Activated naive CD4-positive, alpha-beta T cell treated with anti-CD3 and anti-CD28 coated beads, Interleukin-2, amount 50 U/mL, for 24 hours (primary cell): ENCODE measurements around the gene SOS1.

ENCODE experiments used
- H3K27ac Mint-ChIP-seq: one replicate; pipeline ENCODE4 v1.8.0; 2021; ENCODE audit warnings: mild to moderate bottlenecking, mixed read lengths
- H3K27me3 Mint-ChIP-seq: one replicate; pipeline ENCODE4 v1.8.0; 2021; ENCODE audit warnings: mixed read lengths
- H3K36me3 Mint-ChIP-seq: one replicate; pipeline ENCODE4 v1.8.0; 2021; ENCODE audit warnings: mixed read lengths
- H3K4me1 Mint-ChIP-seq: one replicate; pipeline ENCODE4 v1.8.0; 2021; ENCODE audit warnings: mixed read lengths
- H3K4me3 Mint-ChIP-seq: one replicate; pipeline ENCODE4 v1.8.0; 2021; ENCODE audit warnings: mild to moderate bottlenecking, mixed read lengths
- H3K9me3 Mint-ChIP-seq: one replicate; pipeline ENCODE4 v1.8.0; 2021; ENCODE audit warnings: mixed read lengths

Gene SOS1

DNA sequence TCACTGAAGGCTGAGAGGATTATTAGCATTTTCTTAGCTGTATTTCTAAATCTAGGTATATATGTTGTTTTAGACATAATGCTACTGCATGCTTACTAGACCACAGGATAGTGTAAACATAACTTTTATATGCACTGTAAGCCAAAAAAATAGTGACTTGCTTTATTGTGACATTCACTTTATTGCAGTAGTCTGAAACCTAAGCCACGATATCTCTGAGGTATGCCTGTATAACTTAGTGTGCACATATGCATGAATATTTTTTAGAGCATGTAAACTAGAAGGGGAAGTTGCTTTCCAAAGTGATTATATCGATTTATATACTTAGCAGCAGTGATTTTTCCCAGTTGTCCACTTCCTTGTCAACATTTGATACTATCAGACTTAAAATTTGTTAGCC is 81.8 kb downstream of the SOS1 start:
- Mint-ChIP-seq H3K9me3 (no peaks in the 10 kb centered on the region), H3K27ac (no peak overlapping the region), H3K27me3 (no peaks in the 10 kb centered on the region), H3K4me3 (no peak overlapping the region), H3K4me1 (no peaks in the 10 kb centered on the region), H3K36me3 (peaks cover 3% of the 10 kb centered on the region)

DNA sequence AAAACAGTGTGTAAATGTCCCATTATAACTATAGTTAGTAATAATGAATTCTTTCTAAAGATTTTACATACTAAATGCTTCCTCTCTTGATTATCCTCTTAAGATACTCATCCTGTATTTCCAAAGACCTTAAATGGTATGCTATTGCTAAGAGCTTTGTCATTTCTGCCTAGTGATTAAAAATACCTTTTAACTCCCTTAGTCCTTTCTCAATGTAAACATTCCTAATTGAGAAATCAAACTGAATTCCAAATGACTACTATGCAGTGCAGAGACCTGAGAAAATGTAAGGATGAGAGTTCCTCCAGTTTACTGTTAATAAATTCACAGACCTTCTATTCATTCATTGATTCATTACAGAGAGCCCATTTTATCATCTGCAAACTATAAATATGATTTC is 86.9 kb downstream of the SOS1 start:
- H3K27ac Mint-ChIP-seq, result no peak overlapping the region
- no peaks in the 10 kb centered on the region for H3K9me3 Mint-ChIP-seq
- H3K27me3 Mint-ChIP-seq, result no peaks in the 10 kb centered on the region
- H3K4me3 Mint-ChIP-seq, result no peak overlapping the region
- peaks cover 4% of the 10 kb centered on the region for H3K36me3 Mint-ChIP-seq
- H3K4me1 Mint-ChIP-seq, result no peaks in the 10 kb centered on the region

DNA sequence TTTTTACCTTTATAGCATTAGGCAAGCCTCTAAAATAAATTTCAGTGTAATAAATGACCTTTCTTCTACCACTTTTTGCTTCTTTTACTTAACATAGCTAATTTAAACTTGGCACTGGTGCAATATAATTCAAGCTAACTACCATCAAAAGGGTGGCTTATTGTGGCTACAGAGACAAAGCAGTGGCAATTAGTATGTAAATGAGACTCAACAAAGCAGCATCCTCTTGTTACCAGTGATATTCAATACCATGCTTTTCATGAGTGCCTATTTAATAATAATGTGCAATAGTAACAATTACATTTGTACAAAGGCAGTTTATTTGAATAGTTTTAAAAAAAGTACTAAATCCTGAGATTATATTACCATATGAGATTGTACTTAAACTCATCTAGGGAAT is 93.4 kb downstream of the SOS1 start:
- H3K27ac Mint-ChIP-seq, result no peak overlapping the region
- H3K4me3 Mint-ChIP-seq, result no peak overlapping the region
- H3K27me3 Mint-ChIP-seq, result no peaks in the 10 kb centered on the region
- H3K36me3 Mint-ChIP-seq, result peaks cover 10% of the 10 kb centered on the region
- peaks cover 3% of the 10 kb centered on the region for H3K4me1 Mint-ChIP-seq
- no peaks in the 10 kb centered on the region for H3K9me3 Mint-ChIP-seq

DNA sequence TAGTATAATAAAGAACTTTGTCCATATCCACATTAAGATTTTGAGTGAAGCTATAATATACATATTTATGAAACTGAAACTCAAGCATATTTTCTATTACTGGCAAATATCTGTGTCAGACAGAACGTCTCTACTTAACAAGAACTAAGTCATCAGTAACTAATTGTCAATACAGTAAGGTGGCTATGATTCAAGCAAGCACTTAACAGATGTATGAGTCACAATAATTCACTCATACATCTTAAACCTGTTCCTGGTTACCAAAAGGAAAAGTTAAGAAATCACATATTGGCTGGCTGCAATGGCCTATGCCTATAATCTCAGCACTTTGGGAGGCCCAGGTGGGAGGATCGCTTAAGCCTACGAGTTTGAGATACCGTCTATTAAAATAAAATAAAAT is 96.0 kb downstream of the SOS1 start:
- H3K27ac Mint-ChIP-seq, result no peak overlapping the region
- no peaks in the 10 kb centered on the region for H3K9me3 Mint-ChIP-seq
- H3K36me3 Mint-ChIP-seq, result peaks cover 8% of the 10 kb centered on the region
- no peak overlapping the region for H3K4me3 Mint-ChIP-seq
- H3K4me1 Mint-ChIP-seq, result peaks cover 3% of the 10 kb centered on the region
- no peaks in the 10 kb centered on the region for H3K27me3 Mint-ChIP-seq

DNA sequence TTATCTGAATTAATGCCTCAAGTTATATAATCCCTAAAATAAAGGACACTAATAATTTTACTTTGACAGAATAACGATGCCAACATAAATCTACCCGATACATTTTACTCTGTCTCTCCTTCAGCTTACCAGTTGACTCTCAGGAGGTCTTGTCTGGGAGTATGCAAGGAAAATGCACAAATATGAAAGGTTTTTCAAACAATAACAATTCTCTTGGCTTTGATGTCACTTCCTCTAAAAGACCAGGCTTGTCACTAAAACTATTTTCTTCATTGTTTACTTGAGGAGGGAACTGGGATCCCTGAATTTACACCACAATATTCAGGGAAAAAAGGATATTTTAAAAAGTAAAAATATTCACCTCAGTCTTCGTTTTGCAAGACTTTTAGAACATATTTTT is 97.2 kb downstream of the SOS1 start:
- Mint-ChIP-seq H3K4me3 (no peak overlapping the region), H3K27me3 (no peaks in the 10 kb centered on the region), H3K4me1 (peaks cover 3% of the 10 kb centered on the region), H3K36me3 (peaks cover 9% of the 10 kb centered on the region), H3K9me3 (no peaks in the 10 kb centered on the region), H3K27ac (no peak overlapping the region)

DNA sequence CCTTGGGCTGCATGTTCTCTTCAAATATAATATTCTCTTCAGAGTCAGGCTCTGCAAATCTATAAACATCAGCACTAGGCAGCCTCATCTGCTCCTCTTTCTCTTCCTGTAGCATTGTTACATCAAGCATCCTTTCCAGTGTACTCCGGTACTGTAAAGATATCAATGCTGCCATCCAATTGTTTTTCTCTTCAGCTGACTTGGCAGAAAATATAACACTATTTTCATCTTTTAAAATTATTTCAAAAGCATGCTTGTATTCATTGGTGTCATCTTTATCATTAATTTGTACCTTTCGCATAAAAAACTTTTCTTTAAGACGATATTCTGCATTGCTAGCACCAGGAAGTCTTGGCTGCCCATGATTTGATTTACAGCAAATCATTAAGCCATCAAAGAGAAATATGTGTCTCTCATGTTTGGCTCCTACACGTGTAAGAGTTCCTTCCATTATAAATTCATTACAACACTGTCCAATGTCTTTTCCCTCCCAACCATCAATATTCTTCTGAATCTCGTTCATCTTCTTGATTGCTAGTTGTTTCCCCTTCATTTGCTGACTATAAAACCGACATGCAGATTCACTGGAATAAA is 98.1 kb downstream of the SOS1 start:
- H3K4me1 Mint-ChIP-seq, result peaks cover 3% of the 10 kb centered on the region
- peaks cover 9% of the 10 kb centered on the region for H3K36me3 Mint-ChIP-seq
- H3K9me3 Mint-ChIP-seq, result no peaks in the 10 kb centered on the region
- no peak overlapping the region for H3K27ac Mint-ChIP-seq
- no peak overlapping the region for H3K4me3 Mint-ChIP-seq
- H3K27me3 Mint-ChIP-seq, result no peaks in the 10 kb centered on the region

DNA sequence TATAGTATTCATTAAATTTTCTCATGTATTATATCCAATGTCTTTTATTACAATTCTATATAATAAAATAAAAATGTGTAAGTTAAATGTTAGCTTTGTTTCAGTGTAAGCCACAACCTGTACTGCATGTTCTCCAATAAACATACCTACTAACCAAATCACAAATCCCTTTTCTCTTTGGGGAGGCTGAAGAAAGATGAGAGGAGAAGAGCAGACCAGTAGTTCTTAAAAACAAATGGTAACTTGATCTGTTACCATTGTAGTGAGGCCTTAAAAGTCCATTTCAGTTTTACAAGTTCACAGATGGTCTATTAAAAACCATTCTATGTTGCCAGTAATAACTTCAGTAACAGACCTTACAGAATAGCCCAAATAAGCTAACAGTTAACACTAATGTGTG is 100.5 kb downstream of the SOS1 start:
- Mint-ChIP-seq H3K4me3 (no peak overlapping the region), H3K27ac (no peak overlapping the region), H3K4me1 (peaks cover 7% of the 10 kb centered on the region), H3K9me3 (no peaks in the 10 kb centered on the region), H3K36me3 (peaks cover 7% of the 10 kb centered on the region), H3K27me3 (no peaks in the 10 kb centered on the region)

DNA sequence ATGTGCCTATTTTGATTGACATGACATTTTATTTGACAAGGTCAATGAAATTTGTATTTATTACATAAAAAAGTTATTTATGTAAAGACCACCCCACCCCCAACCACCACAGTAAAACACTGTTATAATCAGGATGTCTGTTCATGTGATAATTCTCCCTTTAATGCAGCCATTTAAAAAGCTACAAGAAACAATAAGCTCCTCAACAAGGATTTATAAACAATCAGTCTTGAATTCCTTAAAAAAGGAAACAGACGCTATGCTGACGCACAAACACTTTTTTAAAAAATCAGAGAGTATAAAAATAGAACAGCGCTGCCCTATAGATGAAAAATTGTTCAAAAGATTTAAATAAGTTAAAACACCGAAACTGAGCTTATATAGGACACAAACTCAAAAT is 102.2 kb downstream of the SOS1 start:
- Mint-ChIP-seq H3K36me3 (peaks cover 8% of the 10 kb centered on the region), H3K4me3 (no peak overlapping the region), H3K9me3 (no peaks in the 10 kb centered on the region), H3K27ac (no peak overlapping the region), H3K27me3 (no peaks in the 10 kb centered on the region), H3K4me1 (peaks cover 4% of the 10 kb centered on the region)

DNA sequence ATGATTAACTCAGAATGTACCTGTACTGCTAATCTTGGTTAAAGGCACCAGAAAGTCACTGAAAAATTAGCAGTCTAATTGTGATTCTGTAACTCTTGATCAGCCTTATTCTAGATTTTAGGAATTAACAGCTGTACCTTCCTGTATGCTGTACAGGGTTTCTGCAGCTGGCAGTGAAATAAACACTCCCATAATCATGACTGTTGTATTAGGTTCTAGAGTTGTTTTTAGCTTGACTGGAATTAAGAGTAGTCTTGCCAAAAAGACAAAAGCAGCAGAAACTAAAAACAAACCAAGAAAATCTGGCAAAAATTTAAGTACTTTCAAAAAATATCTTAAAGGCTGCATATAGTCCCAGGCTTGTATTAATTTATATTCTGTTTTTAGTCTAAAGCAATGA is 103.5 kb downstream of the SOS1 start:
- H3K36me3 Mint-ChIP-seq, result peaks cover 8% of the 10 kb centered on the region
- H3K4me3 Mint-ChIP-seq, result no peak overlapping the region
- H3K4me1 Mint-ChIP-seq, result peaks cover 4% of the 10 kb centered on the region
- no peaks in the 10 kb centered on the region for H3K9me3 Mint-ChIP-seq
- no peak overlapping the region for H3K27ac Mint-ChIP-seq
- H3K27me3 Mint-ChIP-seq, result no peaks in the 10 kb centered on the region

DNA sequence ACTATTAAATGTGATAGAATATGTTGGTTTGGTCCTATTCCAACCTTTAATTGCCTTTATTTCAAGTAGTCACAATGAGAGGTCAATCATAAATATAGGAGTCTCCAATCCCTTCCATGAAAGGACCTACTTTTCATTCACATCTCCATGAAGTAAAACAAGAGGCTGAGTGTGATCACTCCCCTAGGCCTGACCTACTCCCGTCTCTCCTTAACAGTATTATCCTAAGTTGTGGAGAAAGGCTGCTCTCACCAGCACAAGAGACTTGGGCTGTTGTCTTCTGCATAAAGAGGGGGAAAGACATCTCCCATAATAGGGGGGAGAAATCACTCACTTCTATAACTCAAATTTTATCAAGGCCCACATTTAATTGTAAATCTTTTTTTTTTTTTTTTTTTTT is 105.4 kb downstream of the SOS1 start:
- H3K27ac Mint-ChIP-seq, result no peak overlapping the region
- peaks cover 4% of the 10 kb centered on the region for H3K4me1 Mint-ChIP-seq
- H3K4me3 Mint-ChIP-seq, result no peak overlapping the region
- H3K36me3 Mint-ChIP-seq, result peaks cover 17% of the 10 kb centered on the region
- H3K9me3 Mint-ChIP-seq, result no peaks in the 10 kb centered on the region
- no peaks in the 10 kb centered on the region for H3K27me3 Mint-ChIP-seq

DNA sequence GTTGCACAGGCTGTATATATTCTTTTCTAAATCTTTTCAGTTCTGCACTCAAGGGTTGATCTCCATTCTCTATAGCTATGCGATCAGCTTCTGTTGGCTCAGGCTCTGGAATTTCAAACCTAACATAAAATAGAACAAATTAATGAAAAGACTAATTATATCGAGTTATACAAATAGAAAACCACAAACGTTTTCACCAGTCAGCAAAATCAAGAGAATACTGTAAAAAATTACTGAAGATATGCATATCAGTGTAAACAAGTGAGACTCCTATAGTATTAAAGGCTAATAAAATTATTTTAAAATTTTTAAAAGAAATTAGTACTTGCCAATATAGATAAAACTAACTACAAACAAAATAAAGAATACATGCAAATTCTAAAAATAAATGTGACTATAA is 107.0 kb downstream of the SOS1 start:
- H3K9me3 Mint-ChIP-seq, result no peaks in the 10 kb centered on the region
- no peak overlapping the region for H3K4me3 Mint-ChIP-seq
- H3K27me3 Mint-ChIP-seq, result no peaks in the 10 kb centered on the region
- peaks cover 7% of the 10 kb centered on the region for H3K4me1 Mint-ChIP-seq
- peaks cover 25% of the 10 kb centered on the region for H3K36me3 Mint-ChIP-seq
- no peak overlapping the region for H3K27ac Mint-ChIP-seq

DNA sequence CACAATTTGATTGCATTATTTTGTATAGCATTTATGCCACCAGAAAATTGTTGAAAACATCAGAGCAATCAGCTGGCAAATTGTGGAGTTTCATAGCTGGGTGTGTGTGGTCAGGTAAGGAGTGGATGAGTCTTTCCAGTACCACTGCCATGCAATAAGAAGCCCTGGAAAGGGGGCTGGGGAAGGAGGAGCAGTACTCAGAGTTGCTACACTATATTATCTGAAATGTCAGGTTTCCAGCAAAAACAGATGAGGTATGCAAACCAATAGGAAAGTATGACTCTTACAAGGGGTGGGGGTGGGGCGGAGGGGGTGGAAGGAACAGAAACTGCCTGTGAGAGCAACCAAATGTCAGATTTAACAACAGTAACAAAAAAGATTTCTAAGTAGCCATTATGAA is 112.2 kb downstream of the SOS1 start:
- H3K9me3 Mint-ChIP-seq, result no peaks in the 10 kb centered on the region
- peak overlapping the region; percentile 30 for H3K27ac Mint-ChIP-seq
- peaks cover 45% of the 10 kb centered on the region for H3K36me3 Mint-ChIP-seq
- peaks cover 9% of the 10 kb centered on the region for H3K4me1 Mint-ChIP-seq
- no peaks in the 10 kb centered on the region for H3K27me3 Mint-ChIP-seq
- no peak overlapping the region for H3K4me3 Mint-ChIP-seq

DNA sequence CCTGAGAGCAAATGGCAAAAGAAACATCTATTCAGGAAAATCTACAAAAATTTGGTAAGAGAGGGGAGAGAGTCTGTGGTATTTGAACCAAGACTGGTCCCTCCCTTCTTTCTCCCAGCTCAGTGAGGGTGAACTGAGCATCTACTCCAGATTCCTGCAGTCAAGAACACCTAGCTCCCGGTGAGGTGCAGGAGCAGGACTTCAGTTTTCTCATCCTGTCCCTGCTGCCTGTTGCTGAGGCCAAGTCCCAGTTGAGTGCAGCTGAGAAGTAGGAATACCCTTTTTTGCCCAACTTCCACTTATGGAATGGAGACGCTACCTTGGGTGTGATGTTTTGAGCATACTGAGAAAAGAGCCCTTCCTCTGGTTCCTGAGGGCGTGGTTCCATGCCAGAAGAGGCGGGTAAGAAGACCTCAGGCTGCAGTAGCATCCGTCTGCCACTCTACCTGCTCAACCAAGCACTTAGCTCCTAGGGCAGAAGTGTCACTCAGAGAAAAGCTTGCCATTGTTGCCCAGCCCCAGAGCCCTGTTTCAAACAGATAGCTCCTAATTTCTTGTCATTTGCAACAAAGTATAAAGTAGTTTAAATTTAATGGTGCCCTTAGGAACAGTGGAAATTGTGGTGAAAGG is 112.9 kb downstream of the SOS1 start:
- peak overlapping the region; percentile 38 for H3K27ac Mint-ChIP-seq
- no peak overlapping the region for H3K4me3 Mint-ChIP-seq
- H3K27me3 Mint-ChIP-seq, result no peaks in the 10 kb centered on the region
- no peaks in the 10 kb centered on the region for H3K9me3 Mint-ChIP-seq
- H3K36me3 Mint-ChIP-seq, result peaks cover 40% of the 10 kb centered on the region
- H3K4me1 Mint-ChIP-seq, result peaks cover 9% of the 10 kb centered on the region

DNA sequence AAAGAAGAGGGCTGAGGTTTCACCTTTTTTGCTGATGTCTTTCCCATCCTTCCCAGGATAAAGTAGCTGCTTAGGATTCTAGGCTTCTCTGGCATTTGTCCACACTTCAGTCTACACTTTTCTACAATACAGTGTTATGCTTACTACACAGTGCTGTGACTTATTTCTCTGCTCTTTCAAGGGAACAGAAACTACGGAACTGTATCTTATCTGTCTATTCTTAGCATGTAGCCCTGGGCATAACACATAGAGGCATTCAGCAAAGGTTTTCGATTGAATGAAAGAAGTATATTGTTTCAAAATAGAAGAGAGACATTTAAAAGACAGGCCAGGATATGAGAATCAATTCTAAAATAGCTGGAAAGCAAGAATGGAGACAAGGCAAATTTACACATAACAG is 120.3 kb downstream of the SOS1 start:
- Mint-ChIP-seq H3K4me3 (no peak overlapping the region), H3K4me1 (no peaks in the 10 kb centered on the region), H3K27ac (no peak overlapping the region), H3K9me3 (no peaks in the 10 kb centered on the region), H3K36me3 (peaks cover 21% of the 10 kb centered on the region), H3K27me3 (no peaks in the 10 kb centered on the region)

DNA sequence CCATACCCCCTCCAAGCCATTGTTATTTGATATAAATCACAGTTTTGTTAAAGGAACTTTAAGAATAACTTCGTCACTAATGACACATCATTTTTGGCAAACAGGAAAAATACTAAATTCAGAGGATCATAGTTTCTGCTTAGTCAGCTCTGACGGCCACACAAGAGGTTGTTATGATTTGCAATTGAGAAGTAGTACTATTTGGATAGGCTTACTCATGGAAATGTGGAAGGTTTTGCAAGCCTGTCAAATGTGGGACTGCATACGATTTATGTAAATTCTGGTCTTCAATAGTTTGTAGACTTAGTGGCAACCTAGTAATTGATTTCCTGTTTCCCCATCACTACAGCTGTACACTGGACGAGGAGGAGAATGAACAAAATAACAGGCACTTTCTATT is 123.1 kb downstream of the SOS1 start:
- no peaks in the 10 kb centered on the region for H3K9me3 Mint-ChIP-seq
- H3K36me3 Mint-ChIP-seq, result peaks cover 20% of the 10 kb centered on the region
- peaks cover under 1% of the 10 kb centered on the region for H3K4me1 Mint-ChIP-seq
- H3K27me3 Mint-ChIP-seq, result no peaks in the 10 kb centered on the region
- H3K4me3 Mint-ChIP-seq, result no peak overlapping the region
- H3K27ac Mint-ChIP-seq, result no peak overlapping the region

DNA sequence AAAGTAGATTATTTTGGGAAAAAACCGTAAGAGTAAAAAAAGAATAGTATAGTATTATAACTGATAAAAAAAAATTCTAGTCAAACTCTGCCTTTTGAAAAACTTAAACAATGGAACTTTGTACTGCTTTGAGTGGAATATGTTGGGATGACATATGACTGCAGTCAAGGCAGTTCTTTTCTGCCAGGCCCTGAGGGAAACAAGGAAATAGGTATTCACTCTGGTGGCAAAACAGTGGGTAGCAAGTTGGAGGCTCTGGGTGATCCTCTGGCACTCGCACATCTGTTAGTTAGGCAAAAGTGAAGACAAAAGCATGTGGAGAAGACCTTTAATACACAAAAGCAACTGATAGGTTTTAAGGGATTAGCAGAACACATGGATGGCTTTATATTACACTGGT is 129.0 kb downstream of the SOS1 start:
- Mint-ChIP-seq H3K36me3 (peaks cover 11% of the 10 kb centered on the region), H3K27ac (no peak overlapping the region), H3K9me3 (no peaks in the 10 kb centered on the region), H3K4me3 (no peak overlapping the region), H3K4me1 (peaks cover 4% of the 10 kb centered on the region), H3K27me3 (no peaks in the 10 kb centered on the region)

DNA sequence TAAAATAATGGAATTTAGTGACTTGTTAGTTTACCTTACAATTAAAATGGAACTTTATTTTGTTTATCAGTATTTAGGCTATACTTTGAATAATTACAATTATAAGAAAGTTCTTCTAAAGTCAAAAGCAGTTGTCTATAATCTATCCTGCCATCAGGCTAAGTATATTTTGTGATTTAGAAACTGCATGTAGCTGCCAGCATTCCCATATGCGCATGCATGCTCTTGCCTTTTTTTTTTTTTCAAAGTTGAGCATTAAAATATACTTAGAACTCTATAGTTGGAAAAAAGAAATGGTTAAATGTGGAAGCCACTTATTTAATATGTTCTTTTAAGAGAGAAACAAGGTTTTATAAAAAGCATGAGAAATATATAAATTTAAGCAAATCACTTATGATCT is 132.1 kb downstream of the SOS1 start:
- H3K36me3 Mint-ChIP-seq, result peaks cover 19% of the 10 kb centered on the region
- no peak overlapping the region for H3K27ac Mint-ChIP-seq
- H3K9me3 Mint-ChIP-seq, result no peaks in the 10 kb centered on the region

More for the DNA sequence above, 132.1 kb downstream of the SOS1 start:
- peaks cover 4% of the 10 kb centered on the region for H3K4me1 Mint-ChIP-seq
- H3K27me3 Mint-ChIP-seq, result no peaks in the 10 kb centered on the region
- H3K4me3 Mint-ChIP-seq, result no peak overlapping the region
